ENCODE results near the gene THAP7.
A peak's percentile ranks its signal among the peaks of the same experiment; 100 is the strongest.

- TF ChIP-seq HCFC1 (IDR thresholded peaks at IDR 0.05; ENCODE audit: low read depth, low read length) (0 out of 2 replicates have a peak, but pooled peaks have one; percentile 10), SMARCC2 (IDR thresholded peaks at IDR 0.05; ENCODE audit: low read depth) (no peak), FOXK2 (conservative IDR thresholded peaks at IDR 0.05 in 1 of 2, IDR thresholded peaks at IDR 0.05 in 1 of 2; ENCODE audit: low read depth in 2 of 2) (no peak), JUND (IDR thresholded peaks at IDR 0.05; ENCODE audit: borderline replicate concordance, low read depth, low read length) (no peak), JUND (tag; IDR thresholded peaks at IDR 0.05; ENCODE audit: borderline replicate concordance, low read depth, low read length) (no peak)
These were observed 14.9 kb upstream of the THAP7 start for GRCh38 chr22:21016644-21017420.
